SK-N-SH (cell line): ENCODE results near the gene TPCN2. TPM values are rescaled to one million over a fixed set of nuclear protein-coding genes. Genes with fewer than 3 reads are reported as not detected.

ENCODE experiments used
- CTCF ChIA-PET: fragments of 300-600, 350-600 bp; formaldehyde crosslinking; extraction: SDS; loops from one replicate; lab custom pipeline; 2021; lab: Yijun Ruan, JAX
- POLR2A ChIA-PET: fragments of 350-600 bp; sonication (Branson Sonifier 250); formaldehyde crosslinking; extraction: SDS; loops from one replicate; lab custom pipeline; 2020; ENCODE audit warnings: antibody characterized with exemption, inconsistent platforms; lab: Yijun Ruan, JAX
- DNase-seq: peaks from one replicate; pipeline ENCODE4 v3.0.0; 2012
- H2AFZ ChIP-seq: fragments of 200-600 bp; sonication (generic); 2 replicates; pipeline ENCODE4 v1.8.1; 2016; ENCODE audit warnings: antibody characterized with exemption, mild to moderate bottlenecking, low read depth
- H3F3A ChIP-seq: fragments of 200-600 bp; sonication (generic); replicated peaks from 2 replicates; pipeline ENCODE3; 2016; ENCODE audit warnings: antibody characterized with exemption, mild to moderate bottlenecking; ENCODE audit not compliant: insufficient read depth
- H3K27ac ChIP-seq, 2 experiments: fragments of 200-500 bp in 1 of 2; fragments of 200-600 bp in 1 of 2; sonication (Bioruptor generic) in 1 of 2; sonication (generic), shearing (Covaris generic) in 1 of 2; 2 replicates each; pipeline versions ENCODE4 v1.5.1 to v1.6.1; 2014 to 2016; ENCODE audit warnings: low read depth in 2 of 2, inconsistent platforms in 1 of 2, low read length in 1 of 2, mild to moderate bottlenecking in 1 of 2, mixed read lengths in 1 of 2
- H3K27me3 ChIP-seq: fragments of 200-600 bp; sonication (generic), shearing (Covaris generic); 2 replicates; pipeline ENCODE4 v1.6.1; 2016; ENCODE audit warnings: mixed run types; ENCODE audit not compliant: insufficient read depth
- H3K36me3 ChIP-seq, 2 experiments: fragments of 200-500 bp in 1 of 2; fragments of 200-600 bp in 1 of 2; sonication (Bioruptor generic) in 1 of 2; sonication (generic) in 1 of 2; replicated peaks in 1 of 2; 2 replicates each; pipeline versions ENCODE3 to v1.5.1; 2014 to 2016; ENCODE audit warnings: low read length in 1 of 2, mild to moderate bottlenecking in 1 of 2; ENCODE audit not compliant: insufficient read depth in 2 of 2, control insufficient read depth in 1 of 2
- H3K4me1 ChIP-seq, 2 experiments: fragments of 200-500 bp in 1 of 2; fragments of 200-600 bp in 1 of 2; sonication (Bioruptor generic) in 1 of 2; sonication (generic), shearing (Covaris generic) in 1 of 2; 2 replicates each; pipeline versions ENCODE4 v1.5.1 to v1.6.1; 2014 to 2016; ENCODE audit warnings: low read depth in 1 of 2, low read length in 1 of 2, mixed run types in 1 of 2; ENCODE audit not compliant: insufficient read depth in 2 of 2, control insufficient read depth in 1 of 2
- H3K4me2 ChIP-seq: fragments of 200-600 bp; sonication (generic), shearing (Covaris generic); 2 replicates; pipeline ENCODE4 v1.6.1; 2017; ENCODE audit warnings: mixed run types
- H3K4me3 ChIP-seq, 2 experiments: fragments of 200-500 bp in 1 of 2; fragments of 200-600 bp in 1 of 2; sonication (Bioruptor generic) in 1 of 2; sonication (generic), shearing (Covaris generic) in 1 of 2; 2 replicates each; pipeline versions ENCODE4 v1.5.1 to v1.8.1; 2014 to 2016; ENCODE audit warnings: low read depth in 2 of 2, inconsistent platforms in 1 of 2, low read length in 1 of 2, mild to moderate bottlenecking in 1 of 2, mixed read lengths in 1 of 2, moderate library complexity in 1 of 2
- H3K79me2 ChIP-seq: fragments of 200-600 bp; sonication (generic); 2 replicates; pipeline ENCODE4 v1.8.1; 2017; ENCODE audit warnings: mild to moderate bottlenecking; ENCODE audit not compliant: insufficient read depth
- H3K9ac ChIP-seq: fragments of 200-600 bp; sonication (generic); 2 replicates; pipeline ENCODE4 v1.6.1; 2017; ENCODE audit warnings: mixed run types
- H3K9me2 ChIP-seq: fragments of 200-600 bp; sonication (generic); 2 replicates; pipeline ENCODE4 v1.6.1; 2017; ENCODE audit warnings: mixed run types
- H3K9me3 ChIP-seq: fragments of 200-600 bp; sonication (generic); 2 replicates; pipeline ENCODE4 v1.6.1; 2017; ENCODE audit warnings: mixed run types, mild to moderate bottlenecking, moderate library complexity
- H4K20me1 ChIP-seq: fragments of 200-600 bp; sonication (generic); 2 replicates; pipeline ENCODE4 v1.6.1; 2017; ENCODE audit warnings: mild to moderate bottlenecking, mixed run types; ENCODE audit not compliant: insufficient read depth
- CHD2 ChIP-seq: fragments of 150-350 bp; IDR thresholded peaks from 2 replicates; pipeline ENCODE4 v1.6.1; 2018; ENCODE audit warnings: low read length; ENCODE audit not compliant: partially characterized antibody
- ELF1 ChIP-seq: IDR thresholded peaks from 2 replicates; pipeline ENCODE4 v1.4.0; 2012
- EP300 ChIP-seq, 2 experiments: IDR thresholded peaks; 2 replicates each; pipeline versions ENCODE4 v1.4.0 to v1.6.1; 2012; ENCODE audit warnings: borderline replicate concordance in 1 of 2, low read depth in 1 of 2, low read length in 1 of 2
- GATA2 ChIP-seq: sonication (generic); formaldehyde crosslinking; IDR thresholded peaks from 2 replicates; pipeline ENCODE4 v1.5.0; 2020; ENCODE audit warnings: mild to moderate bottlenecking, missing genetic modification reagents
- JUND ChIP-seq: IDR thresholded peaks from 2 replicates; pipeline ENCODE4 v1.4.0; 2012
- MAX ChIP-seq: IDR thresholded peaks from 2 replicates; pipeline ENCODE4 v1.4.0; 2012; ENCODE audit warnings: low read depth
- MEF2A ChIP-seq: IDR thresholded peaks from 2 replicates; pipeline ENCODE4 v1.4.0; 2012; ENCODE audit warnings: low read depth, borderline replicate concordance
- NRF1 ChIP-seq: IDR thresholded peaks from 2 replicates; pipeline ENCODE4 v1.6.1; 2012; ENCODE audit warnings: low read depth, mild to moderate bottlenecking, low read length
- RCOR1 ChIP-seq: fragments of 150-350 bp; IDR thresholded peaks from 2 replicates; pipeline ENCODE4 v1.6.1; 2017; ENCODE audit warnings: antibody characterized with exemption, low read length
- RXRA ChIP-seq: IDR thresholded peaks from 2 replicates; pipeline ENCODE4 v1.4.0; 2012; ENCODE audit warnings: low read depth, mild to moderate bottlenecking, borderline replicate concordance
- TAF1 ChIP-seq: IDR thresholded peaks from 2 replicates; pipeline ENCODE4 v1.6.1; 2012; ENCODE audit warnings: low read depth, mild to moderate bottlenecking, low read length, moderate library complexity, borderline replicate concordance
- TCF12 ChIP-seq: IDR thresholded peaks from 2 replicates; pipeline ENCODE4 v1.4.0; 2012
- USF2 ChIP-seq: fragments of 150-350 bp; IDR thresholded peaks from 2 replicates; pipeline ENCODE4 v1.6.1; 2017; ENCODE audit warnings: antibody characterized with exemption, low read length, low read depth, borderline replicate concordance
- YY1 ChIP-seq: IDR thresholded peaks from 2 replicates; pipeline ENCODE4 v1.4.0; 2012; ENCODE audit warnings: low read depth, mild to moderate bottlenecking
- WGBS: methylation state at CpG from one replicate; pipeline ENCODE4 v1.1.6; 2017; ENCODE audit warnings: low lambda C conversion rate; 5-methylcytosine and 5-hydroxymethylcytosine counted together
- polyA plus RNA-seq, 3 experiments: library from polyadenylated mRNA; depleted of rRNA; stranded (reverse); fragments of >200 nt; gene quantifications; 2 replicates each; pipeline ENCODE4 v1.2.3, GENCODE V29; 2012

Gene TPCN2
- polyA plus RNA-seq, 1 of the 3 experiments (the other 2 are of a cell fraction): 8.7 TPM

GRCh38 chr11:69126286-69126685 is 77.6 kb downstream of the TPCN2 start:
- peaks cover 4% of the 10 kb centered on the region for H3F3A ChIP-seq
- H3K27ac ChIP-seq: no peak overlapping the region
- no peaks in the 10 kb centered on the region for H3K9me2 ChIP-seq
- no peak overlapping the region for H3K4me3 ChIP-seq
- no peak for TF ChIP-seq ELF1
- no peak for TF ChIP-seq TAF1
- TF ChIP-seq TCF12: no peak
- TF ChIP-seq USF2: no peak
- TF ChIP-seq RXRA: no peak
- TF ChIP-seq CHD2: no peak
- TF ChIP-seq MEF2A: no peak
- no peak for TF ChIP-seq NRF1
- TF ChIP-seq EP300 (IDR thresholded peaks at IDR 0.05; ENCODE audit: borderline replicate concordance in 1 of 2, low read depth in 1 of 2, low read length in 1 of 2): no peak
- TF ChIP-seq MAX: no peak
- TF ChIP-seq, all 33 proteins: peak for 0
- Histone ChIP-seq H3K36me3 (no peaks in the 10 kb centered on the region), H3K27me3 (no peaks in the 10 kb centered on the region), H3K9me3 (no peaks in the 10 kb centered on the region), H3K79me2 (no peaks in the 10 kb centered on the region), H4K20me1 (no peaks in the 10 kb centered on the region), H3K4me2 (no peak overlapping the region), H2AFZ (no peak overlapping the region), H3K4me1 (peaks cover 15 to 22% of the 10 kb centered on the region in 2 experiments; a peak in 2 of 4 replicates), H3K9ac (no peak overlapping the region)
- ChIA-PET POLR2A (interaction anchor here (0.7 kb wide), 1 partner anchor 515 kb away, joined by 3 read pairs; the partner anchor contains the start of gene CCND1), CTCF (no interaction called here)
- 83% methylated on average over 6 of the region's 12 CpGs for WGBS
- peak; percentile 42 for DNase-seq

GRCh38 chr11:69127081-69127850 is 78.5 kb downstream of the TPCN2 start:
- Histone ChIP-seq H3K4me1 (peaks cover 15 to 28% of the 10 kb centered on the region in 2 experiments; a peak in 2 of 4 replicates), H3K9me2 (no peaks in the 10 kb centered on the region), H3K27me3 (no peaks in the 10 kb centered on the region), H3K27ac (no peak overlapping the region), H3K4me2 (no peak overlapping the region), H3K9ac (no peak overlapping the region), H2AFZ (no peak overlapping the region), H3F3A (peaks cover 4% of the 10 kb centered on the region), H4K20me1 (no peaks in the 10 kb centered on the region), H3K79me2 (no peaks in the 10 kb centered on the region), H3K4me3 (no peak overlapping the region), H3K9me3 (no peaks in the 10 kb centered on the region), H3K36me3 (no peaks in the 10 kb centered on the region)
- POLR2A ChIA-PET: no interaction called here
- TF ChIP-seq GATA2 (no peak), MAX (no peak), YY1 (no peak), NRF1 (no peak), RCOR1 (no peak), TCF12 (no peak), JUND (no peak)
- DNase-seq: no peak
- CTCF ChIA-PET: no interaction called here
- WGBS: 90% methylated on average over 13 of the region's 26 CpGs
